IPS-NIHi11 (cell line): Measurements from ENCODE around the gene IGBP1.
"Not testable (repeated sequence)": the region's sequence is repeated elsewhere in the genome, so short reads cannot be mapped to it uniquely, and the experiment has no call there.

Experiments used
- DNase-seq: peaks from one replicate; pipeline ENCODE4 v3.0.0; 2012; ENCODE audit warnings: mixed read lengths, low spot score

The IGBP1 gene

GRCh38 chrX:70133303-70134115 is at the start of gene IGBP1:
TSS of gene IGBP1 (plus strand) at chrX:70133447. CDS start at chrX:70133948, 501 bp downstream.
- peak; percentile 85 for DNase-seq

DNA sequence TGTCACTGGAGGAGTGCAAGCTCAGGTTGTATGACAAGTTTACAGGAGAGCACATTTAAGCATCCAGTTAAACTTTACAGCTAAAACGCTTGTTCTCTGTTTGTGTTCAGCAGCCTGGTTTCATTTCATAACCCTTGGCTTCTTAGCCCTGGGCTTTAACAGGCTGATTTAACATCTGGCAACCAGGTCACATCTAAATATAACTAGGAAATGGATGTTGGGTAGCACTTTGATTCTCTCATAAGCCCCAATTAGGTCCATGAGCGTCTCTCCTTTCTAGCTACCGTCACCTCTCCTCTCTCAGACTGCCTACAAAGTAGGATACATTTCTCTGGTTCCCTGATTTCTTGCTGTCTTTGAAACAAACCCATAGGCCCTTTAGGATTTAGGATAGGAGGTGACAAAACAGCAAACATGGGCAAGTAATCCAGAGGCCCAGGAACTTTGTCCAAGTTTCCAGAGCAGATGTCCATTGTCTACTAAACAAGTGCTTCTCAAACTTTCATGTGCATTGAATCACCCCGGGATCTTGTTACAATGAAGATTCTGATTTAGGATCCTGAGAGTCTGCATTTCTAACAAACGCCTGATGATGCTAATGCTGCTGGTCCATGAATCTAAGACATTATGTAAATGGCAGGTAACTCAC is 48.5 kb upstream of the IGBP1 start:
- no peak for DNase-seq

GRCh38 chrX:70087857-70088630 is 45.2 kb upstream of the IGBP1 start:
- DNase-seq, result no peak

DNA sequence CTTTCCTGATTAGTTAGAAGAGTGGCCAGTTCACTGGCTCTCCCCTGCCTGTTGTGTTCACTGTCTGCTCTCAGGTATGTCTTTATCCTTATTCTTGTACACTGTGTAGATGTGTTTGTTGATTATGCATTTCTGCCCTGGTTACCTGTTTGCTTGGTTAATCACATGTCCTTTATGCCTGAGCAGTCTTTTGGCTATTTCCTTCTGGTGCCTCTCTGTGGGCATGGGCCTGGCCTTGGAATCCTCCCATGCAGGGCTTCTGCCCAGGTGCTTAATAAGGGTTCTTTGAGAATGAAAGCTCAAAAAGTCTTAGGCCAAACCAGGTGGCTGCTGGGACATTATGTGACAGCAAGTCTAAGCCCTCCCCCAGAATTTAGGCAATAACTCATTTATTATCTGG is 44.5 kb upstream of the IGBP1 start:
- DNase-seq, result no peak

- no peak for DNase-seq
These were observed 43.5 kb upstream of the IGBP1 start for GRCh38 chrX:70089604-70090297.

DNA sequence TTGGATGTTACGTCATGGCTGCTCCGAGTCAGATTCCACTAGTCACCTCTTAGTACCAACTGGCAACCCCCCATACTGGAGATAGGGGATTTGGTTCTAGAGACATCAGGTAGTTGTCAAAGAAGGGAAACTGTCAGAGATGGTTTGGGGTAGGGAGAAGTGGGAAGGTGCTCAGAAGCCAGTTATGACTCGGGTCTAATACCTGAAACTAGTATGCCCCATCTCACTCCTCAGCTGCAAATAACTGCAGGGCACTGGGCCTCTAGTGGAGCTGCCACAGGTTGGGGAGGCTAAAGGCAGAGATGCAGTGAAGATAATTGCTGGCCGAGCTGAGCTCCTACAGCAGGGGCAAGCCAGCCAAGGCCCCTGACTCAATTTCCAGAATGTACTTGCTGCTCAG is 41.0 kb upstream of the IGBP1 start:
- DNase-seq, result no peak

DNA sequence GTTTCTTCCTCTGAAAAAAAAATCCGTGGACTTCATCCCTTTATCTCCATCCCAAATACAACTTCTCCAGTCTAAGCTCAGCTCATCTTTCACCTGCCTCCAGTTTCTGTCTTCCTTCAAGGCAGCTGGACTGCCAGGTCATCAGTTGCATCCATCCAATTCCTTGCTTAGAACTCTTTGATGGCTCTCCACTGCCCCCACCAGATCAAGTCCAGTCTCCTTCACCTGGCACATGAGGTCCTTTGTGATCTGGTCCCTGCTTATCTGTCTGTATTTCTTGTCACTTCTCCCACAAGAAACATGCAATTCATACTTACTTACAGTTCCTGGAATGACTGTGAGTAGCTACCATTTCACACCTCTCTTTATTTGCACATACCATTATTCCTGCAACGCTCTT is 37.2 kb upstream of the IGBP1 start:
- peak; percentile 21 for DNase-seq

GRCh38 chrX:70105229-70105628 is 28.0 kb upstream of the IGBP1 start:
- DNase-seq, result no peak

DNA sequence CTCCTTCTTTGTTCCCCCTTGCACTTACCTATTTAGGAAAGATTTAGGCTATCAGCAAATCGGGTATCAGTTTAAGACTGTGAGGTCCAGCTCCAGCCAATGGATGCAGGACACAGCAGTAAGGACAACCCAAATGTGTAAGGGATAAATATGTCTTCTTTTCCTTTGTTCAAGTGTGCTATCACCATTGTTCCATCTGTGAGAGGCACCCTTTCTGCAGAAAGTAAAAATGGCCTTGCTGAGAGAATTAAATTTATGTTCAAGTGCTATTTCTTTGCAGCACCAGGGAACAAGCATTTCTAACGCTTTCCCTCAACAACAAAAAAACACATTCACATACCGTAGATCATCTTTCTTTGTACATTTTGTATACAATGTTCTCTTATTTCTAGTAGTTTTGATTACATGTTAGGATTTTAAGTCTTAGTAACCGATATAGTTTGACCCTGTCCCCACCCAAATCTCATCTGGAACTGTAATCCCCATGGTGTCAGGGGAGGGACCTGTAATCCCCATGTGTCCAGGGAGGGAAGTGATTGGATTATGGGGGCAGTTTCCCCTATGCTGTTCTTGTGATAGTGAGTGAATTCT is 21.7 kb upstream of the IGBP1 start:
- not testable (repeated sequence) for DNase-seq

- DNase-seq, result no peak
These were observed 15.5 kb upstream of the IGBP1 start for GRCh38 chrX:70117738-70118137.

GRCh38 chrX:70123014-70123413 is 10.2 kb upstream of the IGBP1 start:
- not testable (repeated sequence) for DNase-seq

DNA sequence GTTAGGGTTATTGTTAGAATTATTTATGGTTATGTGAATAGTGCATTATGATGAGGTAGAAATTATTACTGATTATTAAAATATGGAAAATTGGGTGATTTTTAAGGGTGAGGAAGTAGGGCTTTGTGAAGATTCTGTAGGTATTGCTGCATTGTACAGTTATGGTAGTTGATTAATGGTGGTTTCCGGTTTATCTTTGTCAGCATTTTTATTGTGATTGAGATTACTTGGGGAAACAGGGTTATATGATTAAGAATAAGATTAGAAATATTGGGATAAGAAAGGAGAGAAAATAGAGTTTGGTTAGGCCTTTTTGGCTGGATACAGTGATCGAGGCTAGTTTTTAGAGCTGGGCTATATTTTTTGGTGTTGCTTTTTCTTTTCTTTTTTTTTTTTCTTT is 8.6 kb upstream of the IGBP1 start:
- DNase-seq, result no peak

GRCh38 chrX:70128071-70128470 is 5.2 kb upstream of the IGBP1 start:
- peak; percentile 24 for DNase-seq

DNA sequence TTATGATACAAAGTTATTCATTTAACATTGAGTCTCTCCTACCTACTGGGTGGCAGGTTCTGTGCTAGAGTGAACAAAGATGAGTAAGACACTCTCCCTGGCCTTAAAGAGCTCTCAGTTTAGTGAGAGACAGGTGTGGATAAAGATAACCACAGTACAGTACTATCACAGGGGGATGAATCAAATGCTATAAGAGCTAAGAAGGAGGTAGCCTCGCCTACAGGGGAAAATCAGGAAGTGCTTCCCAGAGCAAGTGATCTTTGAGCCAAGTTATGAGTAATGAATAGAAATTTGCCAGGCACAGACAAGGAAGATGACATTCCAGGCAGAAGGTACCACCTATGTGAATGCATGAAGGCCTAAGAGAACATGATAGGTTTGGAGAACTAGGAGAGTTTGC is 3.4 kb upstream of the IGBP1 start:
- no peak for DNase-seq

GRCh38 chrX:70132224-70132623 is 1.0 kb upstream of the IGBP1 start:
- no peak for DNase-seq

GRCh38 chrX:70132877-70133302 is 357 bp upstream of the IGBP1 start:
- no peak for DNase-seq

DNA sequence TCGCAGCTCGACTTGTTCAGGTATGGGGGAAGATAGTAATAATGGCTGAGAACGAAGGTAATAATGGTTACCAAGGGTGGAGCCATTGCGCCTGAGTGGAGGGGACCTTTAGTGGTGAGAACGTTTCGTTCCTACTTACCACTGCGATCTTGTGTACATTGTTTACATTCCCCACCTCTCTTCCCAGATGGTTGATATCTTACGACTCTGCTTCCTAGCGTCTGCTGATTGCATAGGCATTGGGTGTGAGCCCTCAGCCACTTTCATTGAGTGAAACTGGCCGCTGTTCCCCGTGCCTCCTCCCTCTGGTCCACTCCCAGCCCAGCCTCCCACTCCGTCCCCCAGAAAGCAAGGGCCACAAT is 850 bp downstream of the IGBP1 start:
- DNase-seq, result peak; percentile 7

DNA sequence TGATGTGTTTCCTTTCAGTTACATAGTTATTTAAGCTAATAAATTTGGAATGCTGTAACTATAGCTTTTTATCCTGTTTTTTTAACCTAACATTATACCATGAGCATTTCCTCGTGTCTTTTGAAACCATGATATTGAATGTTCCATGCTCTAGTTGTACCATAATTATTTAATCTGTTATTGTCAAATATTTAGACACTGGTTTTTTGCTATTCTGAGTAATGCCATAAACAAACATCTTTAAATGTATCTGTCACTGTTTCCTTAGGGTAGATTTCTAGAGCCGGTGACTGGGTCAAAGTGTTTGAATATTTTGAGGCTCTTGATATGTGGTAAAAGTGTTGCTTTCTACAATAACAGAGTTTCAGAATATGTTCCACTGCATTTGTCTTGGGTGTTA is 5.4 kb downstream of the IGBP1 start:
- no peak for DNase-seq

DNA sequence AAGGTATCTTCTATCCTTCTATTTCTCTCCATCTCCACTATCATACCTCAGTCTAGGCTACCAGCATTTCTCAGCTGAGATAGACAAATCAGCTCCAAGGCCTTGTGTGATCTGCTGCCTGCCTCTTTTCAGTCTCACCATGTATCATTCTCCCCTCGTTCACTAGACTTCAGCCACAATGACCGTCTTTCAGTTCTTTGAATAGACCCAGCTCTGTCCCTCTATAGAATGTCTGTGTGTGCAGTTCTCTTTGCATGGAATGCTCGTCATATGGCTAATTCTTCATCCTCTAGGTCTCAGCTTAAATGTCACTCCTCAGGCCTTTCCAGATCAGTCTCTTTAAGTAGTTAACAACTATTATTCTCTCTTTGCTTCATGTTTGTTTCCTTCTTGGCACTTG is 6.5 kb downstream of the IGBP1 start:
- no peak for DNase-seq

- DNase-seq, result no peak
These were observed 8.1 kb downstream of the IGBP1 start for GRCh38 chrX:70141373-70141772.

GRCh38 chrX:70166601-70167590 is 33.6 kb downstream of the IGBP1 start:
- no peak for DNase-seq
